H1 (cell line): ENCODE measurements around the gene LRP8. TPM values are rescaled to one million over a fixed set of nuclear protein-coding genes. Genes with fewer than 3 reads are reported as not detected.

Experiments used
- CTCF ChIA-PET: fragments of 300-600 bp; sonication (Branson Sonifier 250); formaldehyde crosslinking; loops from one replicate; lab custom pipeline; 2021; ENCODE audit not compliant: partially characterized antibody; lab: Charles Lee
- POLR2A ChIA-PET: fragments of 300-600 bp; sonication (Branson Sonifier 250); formaldehyde crosslinking; loops from one replicate; lab custom pipeline; 2021; ENCODE audit warnings: inconsistent platforms; ENCODE audit not compliant: partially characterized antibody; lab: Charles Lee
- DNase-seq, 2 experiments: peaks; one replicate each; pipeline versions ENCODE4 v3.0.0 to v3.0.0-alpha.2; 2010 to 2022; ENCODE audit warnings: low spot score in 2 of 2, low read depth in 1 of 2, mixed read lengths in 1 of 2
- FAIRE-seq: peaks from 2 replicates; lab custom pipeline; 2011; peaks lifted over from hg19 to GRCh38; lab: Jason Lieb, UNC
- H2AFZ ChIP-seq: 2 replicates; pipeline ENCODE4 v1.8.1; 2012; ENCODE audit warnings: low read length, inconsistent platforms
- H2AK5ac ChIP-seq: 2 replicates; pipeline ENCODE4 v1.6.1; 2013; ENCODE audit warnings: low read depth, low read length
- H2BK120ac ChIP-seq: replicated peaks from 2 replicates; pipeline ENCODE3; 2013; ENCODE audit warnings: low read depth, low read length, inconsistent platforms
- H2BK12ac ChIP-seq: 2 replicates; pipeline ENCODE4 v1.6.1; 2013; ENCODE audit warnings: low read depth, low read length
- H2BK15ac ChIP-seq: 2 replicates; pipeline ENCODE4 v1.6.1; 2013; ENCODE audit warnings: low read length
- H2BK20ac ChIP-seq: 2 replicates; pipeline ENCODE4 v1.6.1; 2013; ENCODE audit warnings: low read length
- H2BK5ac ChIP-seq: 2 replicates; pipeline ENCODE4 v1.6.1; 2013; ENCODE audit warnings: low read depth, low read length
- H3K14ac ChIP-seq: 2 replicates; pipeline ENCODE4 v1.6.1; 2013; ENCODE audit warnings: inconsistent platforms; ENCODE audit not compliant: insufficient read length
- H3K18ac ChIP-seq: 2 replicates; pipeline ENCODE4 v1.6.1; 2013; ENCODE audit warnings: low read length; ENCODE audit errors: extremely low read depth
- H3K23ac ChIP-seq: 2 replicates; pipeline ENCODE4 v1.6.1; 2013; ENCODE audit warnings: inconsistent platforms; ENCODE audit not compliant: insufficient read length
- H3K23me2 ChIP-seq: 2 replicates; pipeline ENCODE4 v1.6.1; 2013; ENCODE audit warnings: low read depth, low read length
- H3K27ac ChIP-seq: 2 replicates; pipeline ENCODE4 v1.6.1; 2011; ENCODE audit warnings: low read depth, low read length, inconsistent platforms
- H3K27me3 ChIP-seq, 4 experiments: replicated peaks in 1 of 4; 1 replicate in 1 of 4; 2 replicates in 3 of 4; pipeline versions ENCODE4 v1.6.1 to v1.8.1; 2011 to 2013; ENCODE audit warnings: low read length in 3 of 4, mild to moderate bottlenecking in 3 of 4, inconsistent platforms in 2 of 4, mixed read lengths in 2 of 4, moderate library complexity in 1 of 4; ENCODE audit not compliant: control insufficient read depth in 3 of 4, insufficient read depth in 3 of 4; ENCODE audit errors: extremely low read depth in 1 of 4
- H3K36me3 ChIP-seq, 4 experiments: 2 replicates each; pipeline versions ENCODE4 v1.6.1 to v1.8.1; 2011 to 2013; ENCODE audit warnings: mild to moderate bottlenecking in 4 of 4, low read length in 3 of 4, moderate library complexity in 2 of 4, control low read depth in 1 of 4, inconsistent platforms in 1 of 4; ENCODE audit not compliant: insufficient read depth in 4 of 4, control insufficient read depth in 2 of 4
- H3K4ac ChIP-seq: replicated peaks from 2 replicates; pipeline ENCODE3; 2013; ENCODE audit warnings: low read length, low read depth, mixed read lengths, inconsistent platforms; ENCODE audit not compliant: insufficient read length
- H3K4me1 ChIP-seq, 4 experiments: replicated peaks in 1 of 4; 1 replicate in 1 of 4; 2 replicates in 3 of 4; pipeline versions ENCODE4 v1.6.1 to v1.8.1; 2011 to 2013; ENCODE audit warnings: low read length in 3 of 4, inconsistent platforms in 2 of 4, mixed read lengths in 1 of 4; ENCODE audit not compliant: insufficient read depth in 4 of 4, control insufficient read depth in 3 of 4
- H3K4me2 ChIP-seq, 2 experiments: 2 replicates each; pipeline versions ENCODE4 v1.6.1 to v1.8.1; 2011 to 2013; ENCODE audit warnings: low read depth in 2 of 2, low read length in 2 of 2, control low read depth in 1 of 2, inconsistent platforms in 1 of 2, mild to moderate bottlenecking in 1 of 2; ENCODE audit not compliant: insufficient read depth in 1 of 2
- H3K4me3 ChIP-seq, 4 experiments: fragments of 200-600, 300-600 bp in 1 of 4; sonication (generic), shearing (Covaris generic), sonication (Bioruptor Twin) in 1 of 4; 2 replicates each; pipeline versions ENCODE4 v1.5.1 to v1.8.1; 2011 to 2016; ENCODE audit warnings: low read length in 4 of 4, low read depth in 3 of 4, control low read depth in 2 of 4, inconsistent platforms in 2 of 4, mild to moderate bottlenecking in 2 of 4, mixed read lengths in 1 of 4, moderate library complexity in 1 of 4; ENCODE audit not compliant: insufficient read depth in 2 of 4; ENCODE audit errors: extremely low read depth in 1 of 4
- H3K56ac ChIP-seq: replicated peaks from 2 replicates; pipeline ENCODE3; 2013; ENCODE audit warnings: low read depth, mild to moderate bottlenecking, mixed read lengths, low read length, inconsistent platforms; ENCODE audit not compliant: insufficient read length
- H3K79me1 ChIP-seq: 2 replicates; pipeline ENCODE4 v1.6.1; 2013; ENCODE audit warnings: low read depth, low read length, control low read depth
- H3K79me2 ChIP-seq, 2 experiments: 2 replicates each; pipeline versions ENCODE4 v1.6.1 to v1.8.1; 2012 to 2013; ENCODE audit warnings: low read length in 2 of 2, mild to moderate bottlenecking in 2 of 2, inconsistent platforms in 1 of 2; ENCODE audit not compliant: insufficient read depth in 2 of 2, control insufficient read depth in 1 of 2
- H3K9ac ChIP-seq, 4 experiments: replicated peaks in 1 of 4; 1 replicate in 1 of 4; 2 replicates in 3 of 4; pipeline versions ENCODE4 v1.6.1 to v1.8.1; 2011 to 2013; ENCODE audit warnings: low read depth in 3 of 4, low read length in 3 of 4, control low read depth in 2 of 4, mild to moderate bottlenecking in 2 of 4, moderate library complexity in 2 of 4, inconsistent platforms in 1 of 4; ENCODE audit errors: extremely low read depth in 1 of 4
- H3K9me3 ChIP-seq, 2 experiments: 2 replicates each; pipeline versions ENCODE4 v1.6.1 to v1.8.1; 2012 to 2013; ENCODE audit warnings: mild to moderate bottlenecking in 2 of 2, moderate library complexity in 2 of 2, control low read depth in 1 of 2, inconsistent platforms in 1 of 2, low read depth in 1 of 2, low read length in 1 of 2, mixed read lengths in 1 of 2; ENCODE audit not compliant: insufficient read depth in 2 of 2
- H4K20me1 ChIP-seq, 2 experiments: replicated peaks in 1 of 2; 2 replicates each; pipeline versions ENCODE3 to v1.8.1; 2011 to 2013; ENCODE audit warnings: inconsistent platforms in 2 of 2, low read length in 2 of 2, mild to moderate bottlenecking in 1 of 2; ENCODE audit not compliant: insufficient read depth in 2 of 2, control insufficient read depth in 1 of 2
- H4K5ac ChIP-seq: 2 replicates; pipeline ENCODE4 v1.6.1; 2013; ENCODE audit warnings: low read length, low read depth, mixed read lengths, inconsistent platforms; ENCODE audit not compliant: insufficient read length
- H4K8ac ChIP-seq: 2 replicates; pipeline ENCODE4 v1.8.0; 2013; ENCODE audit warnings: mild to moderate bottlenecking, moderate library complexity, low read length, inconsistent platforms; ENCODE audit not compliant: insufficient read depth; ENCODE audit errors: extremely low read depth
- H4K91ac ChIP-seq: replicated peaks from 2 replicates; pipeline ENCODE3; 2013; ENCODE audit warnings: low read length, mixed read lengths, inconsistent platforms; ENCODE audit not compliant: insufficient read length
- BCL11A ChIP-seq, 2 experiments: IDR thresholded peaks; one replicate each; pipeline ENCODE4 v1.6.1; 2011; ENCODE audit warnings: low read depth in 2 of 2, low read length in 2 of 2, mild to moderate bottlenecking in 2 of 2
- CREB1 ChIP-seq: IDR thresholded peaks from 2 replicates; pipeline ENCODE4 v1.6.1; 2012; ENCODE audit warnings: inconsistent platforms
- PHF8 ChIP-seq: fragments of 200-600 bp; sonication (generic); conservative IDR thresholded peaks from 2 replicates; pipeline ENCODE4 v1.7.1; 2012; ENCODE audit warnings: low read depth, mild to moderate bottlenecking, inconsistent platforms, low read length, moderate library complexity
- RBBP5 ChIP-seq: IDR thresholded peaks from 2 replicates; pipeline ENCODE4 v1.7.1; 2012; ENCODE audit warnings: low read depth, mild to moderate bottlenecking, inconsistent platforms, low read length, moderate library complexity, borderline replicate concordance
- SIRT6 ChIP-seq: IDR thresholded peaks from one replicate; pipeline ENCODE4 v1.7.1; 2012; ENCODE audit warnings: low read length, inconsistent platforms
- WGBS, 2 experiments: shearing (Covaris generic) in 1 of 2; methylation state at CpG; one replicate each; pipeline versions ENCODE4 v1.1.6 to v1.1.7; 2013 to 2015; ENCODE audit warnings: low lambda C conversion rate in 2 of 2, mixed read lengths in 2 of 2, inconsistent platforms in 1 of 2, low coverage in 1 of 2, missing lambda C conversion rate in 1 of 2; ENCODE audit not compliant: insufficient replicate concordance in 2 of 2, insufficient coverage in 1 of 2, insufficient read length in 1 of 2; ENCODE audit errors: extremely low coverage in 1 of 2, missing lambda C conversion rate in 1 of 2; 5-methylcytosine and 5-hydroxymethylcytosine counted together
- polyA plus RNA-seq, 7 experiments: library from polyadenylated mRNA; depleted of rRNA in 3 of 7; stranded (reverse) in 5 of 7; unstranded in 2 of 7; fragments of >200 nt in 5 of 7; fragments of 200-250 nt in 2 of 7; gene quantifications; 1 replicate in 5 of 7; 2 replicates in 1 of 7; 4 replicates in 1 of 7; pipeline versions ENCODE4 v1.2.1 to v1.2.3, GENCODE V29; 2011 to 2013; ENCODE audit warnings: missing spikeins in 2 of 7, mixed read lengths in 2 of 7
- total RNA-seq: library from RNA; stranded (reverse); fragmentation: NEBNext Ultra II Directional; extraction: Animal tissue kit (Norgen Biotek cat#: 25700); gene quantifications from 2 replicates; pipeline ENCODE4 v1.2.1, GENCODE V29; 2021
- TF ChIP-seq, protein P1 (sequence below): IDR thresholded peaks from 2 replicates; pipeline ENCODE4 v1.6.1; 2012; ENCODE audit warnings: inconsistent platforms

Gene LRP8
- total and polyA plus RNA-seq, 2 of the 8 experiments (the other 6 are each of a cell fraction or from before 2014, with no cell fraction given), result 63.2 to 66.4 TPM

DNA sequence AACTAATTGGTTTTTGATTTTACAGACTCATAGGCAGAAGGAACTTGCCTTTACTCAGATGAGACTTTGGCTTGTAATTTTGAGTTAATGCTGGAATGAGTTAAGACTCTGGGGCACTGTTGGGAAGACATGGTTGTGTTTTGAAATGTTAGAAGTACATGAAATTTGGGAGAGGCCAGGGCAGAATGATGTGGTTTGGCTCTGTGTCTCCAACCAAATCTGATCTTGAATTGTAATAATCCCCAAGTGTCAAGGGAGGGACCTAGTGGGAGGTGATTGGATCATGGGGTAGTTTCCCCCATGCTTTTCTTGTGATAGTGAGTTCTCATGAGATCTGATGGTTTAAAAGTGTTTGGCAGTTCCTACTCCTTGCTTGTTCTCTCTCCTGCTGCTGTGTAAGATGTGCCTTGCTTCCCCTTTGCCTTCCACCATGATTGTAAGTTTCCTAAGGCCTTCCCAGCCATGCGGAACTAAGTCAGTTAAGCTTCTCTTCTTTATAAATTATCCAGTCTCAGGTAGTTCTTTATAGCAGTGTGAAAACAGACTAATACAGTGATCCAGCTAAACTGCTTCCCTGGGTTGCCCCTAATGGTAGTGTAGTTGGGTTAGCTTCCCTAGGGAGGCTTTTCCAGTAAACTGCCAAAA lies 121.0 kb downstream of the LRP8 start:
- no peak overlapping the region for H2AK5ac ChIP-seq
- no peak overlapping the region for H3K18ac ChIP-seq
- POLR2A ChIA-PET, result interaction anchor here (0.7 to 2.1 kb wide), 2 partner anchors 9 to 11 kb away, joined by 3 to 6 read pairs; no protein-coding TSS in a partner anchor
- no peak overlapping the region for H3K23ac ChIP-seq
- no peak overlapping the region for H3K14ac ChIP-seq
- H3K79me1 ChIP-seq, result peaks cover 2% of the 10 kb centered on the region; the same call in 1 of the 2 replicates
- peaks cover 0 to 5% of the 10 kb centered on the region in 2 experiments for H4K20me1 ChIP-seq
- no peak overlapping the region for H2BK5ac ChIP-seq
- no peak overlapping the region for H2BK15ac ChIP-seq
- CTCF ChIA-PET, result no interaction called here
- no peak overlapping the region for H3K27ac ChIP-seq
- FAIRE-seq (no peak), DNase-seq (no peak)
- H2AFZ ChIP-seq, result no peak overlapping the region
- no peak overlapping the region for H2BK20ac ChIP-seq
- H3K27me3 ChIP-seq, result no peaks in the 10 kb centered on the region
- no peaks in the 10 kb centered on the region for H3K79me2 ChIP-seq
- no peak overlapping the region for H3K4ac ChIP-seq
- no peaks in the 10 kb centered on the region for H3K4me1 ChIP-seq
- H4K91ac ChIP-seq, result no peak overlapping the region
- H2BK12ac ChIP-seq, result no peak overlapping the region
- WGBS, 2 experiments, result 93% methylated on average over 1 of the region's 1 CpG; no CpG with 5 or more reads in 1 of the 2 experiments
- no peak overlapping the region for H4K5ac ChIP-seq
- H3K4me2 ChIP-seq, result no peak overlapping the region
- peaks cover 5 to 90% (median 46%) of the 10 kb centered on the region in 4 experiments; a peak in 6 of 8 replicates for H3K36me3 ChIP-seq
- H3K56ac ChIP-seq, result no peak overlapping the region
- no peak overlapping the region for H3K9ac ChIP-seq
- no peaks in the 10 kb centered on the region for H3K23me2 ChIP-seq
- TF ChIP-seq RBBP5 (no peak), SIRT6 (no peak), CREB1 (no peak), PHF8 (no peak), BCL11A (IDR thresholded peaks at IDR 0.05; ENCODE audit: low read depth in 2 of 2, low read length in 2 of 2) (no peak)
- TF ChIP-seq, protein P1, sequence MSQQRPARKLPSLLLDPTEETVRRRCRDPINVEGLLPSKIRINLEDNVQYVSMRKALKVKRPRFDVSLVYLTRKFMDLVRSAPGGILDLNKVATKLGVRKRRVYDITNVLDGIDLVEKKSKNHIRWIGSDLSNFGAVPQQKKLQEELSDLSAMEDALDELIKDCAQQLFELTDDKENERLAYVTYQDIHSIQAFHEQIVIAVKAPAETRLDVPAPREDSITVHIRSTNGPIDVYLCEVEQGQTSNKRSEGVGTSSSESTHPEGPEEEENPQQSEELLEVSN, result no peak
- peaks cover 19 to 26% of the 10 kb centered on the region in 2 experiments for H3K9me3 ChIP-seq
- no peak overlapping the region for H3K4me3 ChIP-seq
- H2BK120ac ChIP-seq, result no peak overlapping the region
- no peak overlapping the region for H4K8ac ChIP-seq
